C1 segment of cervical spinal cord (tissue), 14 donors: ENCODE data around the gene OR6N2.

Experiments used
- DNase-seq, 14 donors: peaks; one replicate each; lab custom pipeline; 2025; lab: John Stamatoyannopoulos, UW

Gene OR6N2

GRCh38 chr1:158754420-158754819 is 26.6 kb downstream of the OR6N2 start, which contains the start of gene OR6K6:
OR6K6 (plus strand) TSS chr1:158754720; CDS start chr1:158754888, 168 bp downstream.
- DNase-seq: no peak

GRCh38 chr1:158752155-158752712 is 28.8 kb downstream of the OR6N2 start:
- no peak for DNase-seq

GRCh38 chr1:158735848-158736247 is 45.2 kb downstream of the OR6N2 start:
- DNase-seq: no peak

GRCh38 chr1:158732524-158732923 is 48.5 kb downstream of the OR6N2 start:
- no peak for DNase-seq

GRCh38 chr1:158731707-158732106 is 49.3 kb downstream of the OR6N2 start:
- DNase-seq: no peak

- no peak for DNase-seq
Observed at GRCh38 chr1:158730453-158730852, 50.6 kb downstream of the OR6N2 start.

GRCh38 chr1:158728510-158729225 is 52.3 kb downstream of the OR6N2 start:
- no peak for DNase-seq

- DNase-seq: no peak
Observed at GRCh38 chr1:158724442-158724841, 56.6 kb downstream of the OR6N2 start.
